ENCODE measurements around the gene SLC4A2.

The SLC4A2 gene

DNA sequence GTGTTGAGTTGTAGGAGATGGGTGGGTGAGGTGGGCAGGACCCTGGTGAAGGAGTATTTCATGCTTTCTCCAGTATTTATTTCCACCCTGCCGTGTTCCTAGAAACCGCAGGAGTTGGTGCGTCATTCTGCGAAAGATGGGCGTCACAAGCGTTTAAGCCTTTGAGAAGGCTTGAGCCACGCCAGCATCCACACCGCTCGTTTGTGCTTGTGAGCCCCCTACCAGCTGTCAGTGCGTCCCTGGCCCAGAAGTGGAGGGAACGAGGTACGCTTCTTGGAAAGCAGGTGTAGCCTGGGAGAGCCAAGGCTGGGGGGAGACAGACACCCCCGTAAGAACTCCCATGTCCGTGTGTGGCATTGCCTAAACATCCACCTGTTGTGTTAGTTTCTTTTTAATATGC, 32.6 kb downstream of the SLC4A2 start:
- H3K4me3 ChIP-seq (ENCODE audit: low read depth, low read length): no peak overlapping the region
- TF ChIP-seq, protein P1, sequence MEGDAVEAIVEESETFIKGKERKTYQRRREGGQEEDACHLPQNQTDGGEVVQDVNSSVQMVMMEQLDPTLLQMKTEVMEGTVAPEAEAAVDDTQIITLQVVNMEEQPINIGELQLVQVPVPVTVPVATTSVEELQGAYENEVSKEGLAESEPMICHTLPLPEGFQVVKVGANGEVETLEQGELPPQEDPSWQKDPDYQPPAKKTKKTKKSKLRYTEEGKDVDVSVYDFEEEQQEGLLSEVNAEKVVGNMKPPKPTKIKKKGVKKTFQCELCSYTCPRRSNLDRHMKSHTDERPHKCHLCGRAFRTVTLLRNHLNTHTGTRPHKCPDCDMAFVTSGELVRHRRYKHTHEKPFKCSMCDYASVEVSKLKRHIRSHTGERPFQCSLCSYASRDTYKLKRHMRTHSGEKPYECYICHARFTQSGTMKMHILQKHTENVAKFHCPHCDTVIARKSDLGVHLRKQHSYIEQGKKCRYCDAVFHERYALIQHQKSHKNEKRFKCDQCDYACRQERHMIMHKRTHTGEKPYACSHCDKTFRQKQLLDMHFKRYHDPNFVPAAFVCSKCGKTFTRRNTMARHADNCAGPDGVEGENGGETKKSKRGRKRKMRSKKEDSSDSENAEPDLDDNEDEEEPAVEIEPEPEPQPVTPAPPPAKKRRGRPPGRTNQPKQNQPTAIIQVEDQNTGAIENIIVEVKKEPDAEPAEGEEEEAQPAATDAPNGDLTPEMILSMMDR (conservative IDR thresholded peaks at IDR 0.05; ENCODE audit: low read depth, low read length): no peak
- DNase-seq (ENCODE audit: low read depth): no peak

DNA sequence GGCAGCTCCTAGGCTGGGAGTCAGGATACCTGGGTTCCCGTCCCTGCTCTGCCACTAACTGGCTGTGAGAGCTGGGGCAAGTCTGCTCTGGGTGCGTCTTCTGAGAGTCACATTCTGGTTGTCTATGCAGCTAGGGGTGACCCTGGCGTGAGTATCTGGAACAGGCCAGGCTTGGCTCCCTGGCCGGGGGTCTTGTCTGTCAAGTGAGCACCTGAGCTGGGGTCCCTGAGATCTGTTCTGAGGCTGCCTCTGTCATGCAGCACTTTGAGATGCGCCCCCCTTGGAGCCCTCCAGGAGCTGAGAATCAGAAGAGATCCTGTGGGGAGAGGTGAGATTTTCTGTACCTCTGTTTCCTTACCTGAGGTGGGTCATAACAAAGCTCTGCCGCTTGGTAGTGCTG, 34.4 kb downstream of the SLC4A2 start:
- H3K4me3 ChIP-seq (ENCODE audit: low read depth, low read length): no peak overlapping the region
- no peak for DNase-seq (ENCODE audit: low read depth)
- TF ChIP-seq, protein P1 (conservative IDR thresholded peaks at IDR 0.05; ENCODE audit: low read depth, low read length): no peak

DNA sequence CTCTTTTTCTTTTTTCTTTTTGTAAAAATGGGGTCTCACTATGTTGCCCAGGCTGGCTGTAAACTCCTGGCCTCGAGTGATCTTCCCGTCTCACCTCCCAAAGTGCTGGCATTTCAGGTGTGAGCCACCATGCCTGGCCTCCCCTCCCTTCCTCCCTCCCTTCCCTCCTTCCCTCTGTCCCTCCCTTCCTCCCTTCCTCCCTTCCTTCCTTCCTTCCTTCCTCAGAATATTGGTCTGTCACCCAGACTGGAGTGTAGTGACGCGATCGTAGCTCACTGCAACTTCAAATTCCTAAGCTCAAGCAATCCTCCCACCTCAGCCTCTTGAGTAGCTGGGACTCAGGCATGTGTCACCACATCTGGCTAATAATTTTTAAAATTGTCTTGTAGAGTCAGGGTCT, 35.3 kb downstream of the SLC4A2 start:
- TF ChIP-seq, protein P1 (conservative IDR thresholded peaks at IDR 0.05; ENCODE audit: low read depth, low read length): no peak
- no peak overlapping the region for H3K4me3 ChIP-seq (ENCODE audit: low read depth, low read length)
- DNase-seq (ENCODE audit: low read depth): no peak

DNA sequence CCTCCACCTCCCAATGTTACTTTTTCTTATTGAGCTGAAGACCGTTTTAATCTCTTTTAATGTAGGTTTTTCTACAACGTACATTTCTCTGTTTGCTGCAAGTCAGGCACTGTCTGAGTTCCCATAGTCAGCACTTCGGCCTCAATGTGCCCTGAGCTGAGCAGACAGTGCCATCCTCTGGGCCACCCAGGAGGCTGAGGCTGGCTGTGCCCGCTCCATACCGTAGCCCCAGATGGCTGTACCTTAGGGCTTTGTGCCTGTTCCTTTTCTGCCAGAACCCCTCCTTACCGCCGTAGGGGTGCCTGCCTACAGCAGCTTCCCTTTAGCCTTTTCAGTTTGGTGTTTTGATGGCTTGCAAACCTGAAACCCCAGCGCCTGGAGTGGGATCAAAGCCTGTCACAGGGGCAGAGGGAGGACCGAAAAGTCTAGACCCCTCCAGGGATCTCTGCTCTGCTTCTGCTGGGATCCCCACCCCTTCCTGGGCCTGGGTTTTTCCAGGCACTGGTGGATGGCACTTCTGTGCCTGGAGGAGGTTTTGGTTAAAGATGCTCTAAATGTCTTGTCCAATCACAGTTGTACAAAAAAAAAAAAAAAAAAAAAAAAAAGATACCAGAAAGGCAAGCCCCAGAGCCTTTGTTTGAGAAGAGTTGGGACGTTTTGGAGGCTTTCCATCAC, 35.9 kb downstream of the SLC4A2 start:
- DNase-seq (ENCODE audit: low read depth): no peak
- no peak overlapping the region for H3K4me3 ChIP-seq (ENCODE audit: low read depth, low read length)
- TF ChIP-seq, protein P1 (conservative IDR thresholded peaks at IDR 0.05; ENCODE audit: low read depth, low read length): no peak

DNA sequence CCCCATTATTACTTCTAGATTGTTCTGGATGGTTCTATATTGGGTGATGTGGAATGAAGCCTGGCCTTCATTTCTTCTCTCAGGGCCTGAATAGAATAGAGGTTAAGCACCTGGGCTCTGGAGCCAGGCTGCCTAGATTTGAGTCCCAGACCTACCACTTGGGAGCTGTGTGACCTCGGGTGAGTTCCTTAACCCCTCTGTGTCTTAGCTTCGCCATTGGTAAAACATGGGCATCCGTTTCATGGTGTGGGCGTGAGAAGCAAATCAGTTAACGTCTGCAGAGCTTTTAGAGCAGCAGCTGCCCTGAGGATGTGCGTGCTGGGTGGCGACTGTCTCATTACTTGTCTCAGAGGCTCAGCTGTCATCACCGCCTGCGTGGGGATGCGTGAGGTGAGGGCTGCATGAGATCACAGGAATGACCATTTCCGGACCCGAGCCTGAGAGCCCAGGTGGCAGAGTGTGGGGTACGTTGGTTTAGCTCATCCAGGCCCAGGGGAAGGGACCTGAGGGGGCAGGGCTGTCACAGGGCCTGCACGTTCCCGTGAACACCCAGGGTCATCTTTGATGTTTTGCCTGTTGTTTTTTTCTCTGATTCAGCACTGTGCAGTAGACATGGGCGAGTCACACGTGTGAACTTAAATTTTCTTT, 36.6 kb downstream of the SLC4A2 start:
- DNase-seq (ENCODE audit: low read depth): no peak
- H3K4me3 ChIP-seq (ENCODE audit: low read depth, low read length): no peak overlapping the region
- TF ChIP-seq, protein P1 (conservative IDR thresholded peaks at IDR 0.05; ENCODE audit: low read depth, low read length): no peak

DNA sequence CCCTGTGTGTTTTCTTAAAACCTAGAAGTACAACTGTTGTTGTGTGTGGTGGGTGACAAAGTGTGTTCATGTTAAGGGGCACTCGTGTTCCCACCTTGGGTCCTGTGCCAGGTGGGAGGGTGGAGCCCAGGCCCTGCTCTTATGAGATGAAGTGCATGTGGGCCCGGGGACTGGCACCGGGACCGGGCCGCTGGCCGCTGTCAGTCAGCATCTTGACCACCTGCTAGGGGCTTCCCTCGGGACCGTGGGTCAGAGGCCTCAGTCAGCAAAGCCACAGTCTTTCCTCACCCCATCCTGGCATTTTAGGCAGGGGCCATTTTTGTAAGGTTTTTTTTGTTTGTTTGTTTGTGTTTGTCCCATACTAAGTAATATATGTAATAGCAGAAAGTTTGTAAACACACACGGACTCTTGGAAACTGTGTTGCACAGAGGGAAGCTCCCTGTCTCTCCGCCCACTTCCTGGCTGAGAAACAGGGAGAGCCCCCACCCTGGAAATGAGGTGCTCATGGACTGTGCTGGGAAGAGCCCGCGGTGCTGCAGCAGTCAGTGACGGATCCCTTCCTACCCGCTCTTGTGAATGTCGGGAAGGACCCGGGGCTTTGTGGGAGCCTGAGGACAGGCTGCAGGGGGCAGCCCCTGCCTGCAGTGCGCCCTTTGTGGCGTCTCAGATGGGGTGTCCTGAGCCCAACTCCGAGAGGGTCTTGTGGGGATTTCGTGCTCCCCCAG, 40.3 kb downstream of the SLC4A2 start:
- H3K4me3 ChIP-seq (ENCODE audit: low read depth, low read length): no peak overlapping the region
- DNase-seq (ENCODE audit: low read depth): peak; percentile 31
- TF ChIP-seq, protein P1 (conservative IDR thresholded peaks at IDR 0.05; ENCODE audit: low read depth, low read length): no peak
